HEK293 (cell line): ENCODE measurements around the gene TMED9.

ENCODE experiments used
- CTCF ChIA-PET: fragments of 350-600 bp; formaldehyde crosslinking; extraction: SDS; loops from one replicate; lab custom pipeline; 2021; ENCODE audit warnings: antibody characterized with exemption; lab: Yijun Ruan, JAX
- POLR2A ChIA-PET: fragments of 300-600 bp; formaldehyde crosslinking; extraction: SDS; loops from one replicate; lab custom pipeline; 2020; ENCODE audit warnings: antibody characterized with exemption, inconsistent platforms; lab: Yijun Ruan, JAX
- H3K27ac ChIP-seq: fragments of 200-500 bp; sonication (Bioruptor generic); 2 replicates; pipeline ENCODE4 v1.5.1; 2014; ENCODE audit warnings: low read depth, low read length, control low read depth, inconsistent platforms; ENCODE audit errors: extremely low read depth
- H3K36me3 ChIP-seq, 2 experiments: fragments of 200-500 bp in 1 of 2; sonication (Bioruptor generic) in 1 of 2; 1 replicate in 1 of 2; 2 replicates in 1 of 2; pipeline ENCODE4 v1.5.1; 2014 to 2017; ENCODE audit warnings: inconsistent platforms in 2 of 2, low read length in 2 of 2; ENCODE audit not compliant: control insufficient read depth in 2 of 2, insufficient read depth in 1 of 2
- H3K4me1 ChIP-seq: fragments of 200-500 bp; sonication (Bioruptor generic); 2 replicates; pipeline ENCODE4 v1.5.1; 2014; ENCODE audit warnings: mild to moderate bottlenecking, low read length, inconsistent platforms; ENCODE audit not compliant: control insufficient read depth, insufficient read depth
- H3K4me3 ChIP-seq: 2 replicates; pipeline ENCODE4 v1.5.1; 2011; ENCODE audit warnings: low read depth, mild to moderate bottlenecking, control low read depth, low read length, moderate library complexity
- H3K9me3 ChIP-seq: fragments of 200-500 bp; sonication (Bioruptor generic); 2 replicates; pipeline ENCODE4 v1.5.1; 2014; ENCODE audit warnings: low read depth, low read length, inconsistent platforms; ENCODE audit not compliant: control insufficient read depth, insufficient read depth
- BCL6B ChIP-seq: fragments of 450-650 bp; formaldehyde crosslinking; IDR thresholded peaks from 2 replicates; pipeline ENCODE4 v1.5.1; 2017; ENCODE audit warnings: missing biosample characterization, missing genetic modification characterization
- ELK4 ChIP-seq: IDR thresholded peaks from 2 replicates; pipeline ENCODE4 v1.6.1; 2011; ENCODE audit warnings: mild to moderate bottlenecking, low read depth, low read length, borderline replicate concordance
- GLIS2 ChIP-seq: fragments of 450-650 bp; formaldehyde crosslinking; IDR thresholded peaks from 2 replicates; pipeline ENCODE4 v1.5.1; 2016; ENCODE audit warnings: missing biosample characterization, missing genetic modification characterization
- KLF10 ChIP-seq: fragments of 450-650 bp; IDR thresholded peaks from 2 replicates; pipeline ENCODE4 v1.5.1; 2018; ENCODE audit warnings: missing biosample characterization, mild to moderate bottlenecking, missing genetic modification characterization
- KLF9 ChIP-seq: fragments of 450-650 bp; formaldehyde crosslinking; IDR thresholded peaks from 2 replicates; pipeline ENCODE4 v1.5.1; 2016; ENCODE audit warnings: missing biosample characterization, missing genetic modification characterization, low read depth
- MEIS1 ChIP-seq: sonication (generic); formaldehyde crosslinking; IDR thresholded peaks from 2 replicates; pipeline ENCODE4 v1.8.1; 2022; ENCODE audit warnings: missing genetic modification reagents, mild to moderate bottlenecking, borderline replicate concordance
- PATZ1 ChIP-seq: fragments of 450-650 bp; formaldehyde crosslinking; IDR thresholded peaks from 2 replicates; pipeline ENCODE4 v1.5.1; 2016; ENCODE audit warnings: missing biosample characterization, missing genetic modification characterization
- PRDM10 ChIP-seq: fragments of 450-650 bp; formaldehyde crosslinking; IDR thresholded peaks from 2 replicates; pipeline ENCODE4 v1.5.1; 2016; ENCODE audit warnings: missing biosample characterization, missing genetic modification characterization
- ZBTB20 ChIP-seq: fragments of 450-650 bp; formaldehyde crosslinking; IDR thresholded peaks from 2 replicates; pipeline ENCODE4 v1.5.1; 2016; ENCODE audit warnings: missing biosample characterization, missing genetic modification characterization
- ZIC2 ChIP-seq: fragments of 450-650 bp; formaldehyde crosslinking; IDR thresholded peaks from 2 replicates; pipeline ENCODE4 v1.5.1; 2016; ENCODE audit warnings: missing biosample characterization, missing genetic modification characterization
- ZNF121 ChIP-seq: fragments of 450-650 bp; formaldehyde crosslinking; IDR thresholded peaks from 2 replicates; pipeline ENCODE4 v1.5.1; 2016; ENCODE audit warnings: missing biosample characterization, missing genetic modification characterization
- ZNF146 ChIP-seq: fragments of 450-650 bp; formaldehyde crosslinking; IDR thresholded peaks from 2 replicates; pipeline ENCODE4 v1.5.1; 2016; ENCODE audit warnings: missing biosample characterization, missing genetic modification characterization
- ZNF19 ChIP-seq: fragments of 450-650 bp; formaldehyde crosslinking; IDR thresholded peaks from 2 replicates; pipeline ENCODE4; 2016; ENCODE audit warnings: missing biosample characterization, missing genetic modification characterization, low read depth
- ZNF2 ChIP-seq: fragments of 450-650 bp; formaldehyde crosslinking; IDR thresholded peaks from 2 replicates; pipeline ENCODE4 v1.5.1; 2016; ENCODE audit warnings: missing biosample characterization, missing genetic modification characterization
- ZNF239 ChIP-seq: fragments of 450-650 bp; formaldehyde crosslinking; IDR thresholded peaks from 2 replicates; pipeline ENCODE4 v1.5.1; 2016; ENCODE audit warnings: missing biosample characterization, missing genetic modification characterization
- ZNF391 ChIP-seq: fragments of 450-650 bp; formaldehyde crosslinking; IDR thresholded peaks from 2 replicates; pipeline ENCODE4 v1.5.1; 2016; ENCODE audit warnings: low read depth, missing biosample characterization, missing genetic modification characterization, borderline replicate concordance
- ZNF449 ChIP-seq: fragments of 450-650 bp; formaldehyde crosslinking; IDR thresholded peaks from 2 replicates; pipeline ENCODE4 v1.5.1; 2017; ENCODE audit warnings: missing biosample characterization, mild to moderate bottlenecking, missing genetic modification characterization, moderate library complexity
- ZNF521 ChIP-seq: fragments of 450-650 bp; formaldehyde crosslinking; IDR thresholded peaks from 2 replicates; pipeline ENCODE4 v1.5.1; 2017; ENCODE audit warnings: missing biosample characterization, mild to moderate bottlenecking, missing genetic modification characterization
- ZNF555 ChIP-seq: fragments of 450-650 bp; formaldehyde crosslinking; conservative IDR thresholded peaks from 2 replicates; pipeline ENCODE4 v1.5.1; 2017; ENCODE audit warnings: missing biosample characterization, mild to moderate bottlenecking, missing genetic modification characterization, inconsistent platforms
- ZNF600 ChIP-seq: fragments of 450-650 bp; formaldehyde crosslinking; IDR thresholded peaks from 2 replicates; pipeline ENCODE4 v1.5.1; 2016; ENCODE audit warnings: missing biosample characterization, missing genetic modification characterization
- ZNF626 ChIP-seq: fragments of 450-650 bp; sonication (Bioruptor Pico); formaldehyde crosslinking; IDR thresholded peaks from 2 replicates; pipeline ENCODE4 v1.5.1; 2018; ENCODE audit warnings: missing biosample characterization, missing genetic modification characterization, inconsistent platforms
- ZNF654 ChIP-seq: fragments of 450-650 bp; formaldehyde crosslinking; IDR thresholded peaks from 2 replicates; pipeline ENCODE4 v1.5.1; 2016; ENCODE audit warnings: low read depth, missing biosample characterization, missing genetic modification characterization
- ZNF660 ChIP-seq: fragments of 450-650 bp; IDR thresholded peaks from 2 replicates; pipeline ENCODE4 v1.5.1; 2018; ENCODE audit warnings: missing biosample characterization, mild to moderate bottlenecking, missing genetic modification characterization
- ZNF692 ChIP-seq: fragments of 450-650 bp; formaldehyde crosslinking; IDR thresholded peaks from 2 replicates; pipeline ENCODE4 v1.5.1; 2016; ENCODE audit warnings: missing biosample characterization, missing genetic modification characterization
- ZNF785 ChIP-seq: fragments of 450-650 bp; formaldehyde crosslinking; IDR thresholded peaks from 2 replicates; pipeline ENCODE4 v1.5.1; 2016; ENCODE audit warnings: missing biosample characterization, missing genetic modification characterization
- ZSCAN30 ChIP-seq: fragments of 450-650 bp; IDR thresholded peaks from 2 replicates; pipeline ENCODE4 v1.5.1; 2018; ENCODE audit warnings: missing biosample characterization, mild to moderate bottlenecking, missing genetic modification characterization, moderate library complexity

The TMED9 gene

GRCh38 chr5:177607452-177608192 is 15.6 kb downstream of the TMED9 start:
- no peaks in the 10 kb centered on the region for H3K9me3 ChIP-seq
- TF ChIP-seq ZNF239 (no peak), ZNF600 (tag by site-specific recombination) (peak; percentile 91), KLF10 (tag by site-specific recombination) (no peak), ZNF146 (tag by site-specific recombination) (no peak), BCL6B (tag by site-specific recombination) (no peak), PRDM10 (peak; percentile 57; the same call in 1 of the 2 replicates), KLF9 (tag by site-specific recombination) (no peak), ZSCAN30 (peak; percentile 45; the same call in 1 of the 2 replicates), ZNF555 (tag by site-specific recombination) (no peak), GLIS2 (tag by site-specific recombination) (peak; percentile 30; the same call in 1 of the 2 replicates), ZNF692 (tag by site-specific recombination) (peak; percentile 54; the same call in 1 of the 2 replicates), PATZ1 (tag by site-specific recombination) (peak; percentile 42), ZNF449 (no peak), ZNF2 (tag by site-specific recombination) (peak; percentile 67; the same call in 1 of the 2 replicates), ZNF121 (tag by site-specific recombination) (no peak), ZNF521 (no peak), ZNF626 (tag by site-specific recombination) (no peak), ZNF19 (tag by site-specific recombination) (no peak), ELK4 (no peak), ZNF654 (tag by site-specific recombination) (peak; percentile 66), ZNF660 (peak; percentile 85), ZNF391 (tag by site-specific recombination) (no peak), MEIS1 (CRISPR knock-in tag) (no peak), ZBTB20 (tag by site-specific recombination) (peak; percentile 76), ZIC2 (tag by site-specific recombination) (peak; percentile 65), ZNF785 (tag by site-specific recombination) (no peak)

More at GRCh38 chr5:177607452-177608192, 15.6 kb downstream of the TMED9 start:
- Histone ChIP-seq H3K4me3 (no peak overlapping the region), H3K27ac (no peak overlapping the region; the same call in 1 of the 2 replicates), H3K4me1 (no peaks in the 10 kb centered on the region), H3K36me3 (peaks cover 2 to 34% of the 10 kb centered on the region in 2 experiments; a peak in 2 of 3 replicates)
- ChIA-PET CTCF (interaction anchor here (0.5 to 1.8 kb wide), 16 partner anchors 9 to 541 kb away, joined by 3 to 7 read pairs (median 3); no protein-coding TSS in a partner anchor), POLR2A (interaction anchor here (0.7 to 1.2 kb wide), 4 partner anchors 8 to 110 kb away, joined by 3 to 5 read pairs (median 4); partner anchors contain the start of genes B4GALT7, DDX41 and PDLIM7)
